Parathyroid adenoma (tissue), 2 donors: Measurements from ENCODE around the gene PPME1.

Source experiments
- H2AFZ ChIP-seq: fragments of 300-600 bp; sonication (generic); one replicate; pipeline ENCODE4 v1.7.0; 2017; ENCODE audit warnings: antibody characterized with exemption, mild to moderate bottlenecking
- H3K27ac ChIP-seq: fragments of 300-600 bp; sonication (generic); one replicate; pipeline ENCODE4 v1.7.0; 2017
- H3K27me3 ChIP-seq: fragments of 300-600 bp; sonication (generic); one replicate; pipeline ENCODE4 v1.7.0; 2017; ENCODE audit warnings: low read length; ENCODE audit not compliant: control insufficient read depth, insufficient read depth
- H3K36me3 ChIP-seq: fragments of 300-600 bp; sonication (generic); one replicate; pipeline ENCODE4 v1.7.0; 2017; ENCODE audit warnings: low read length; ENCODE audit not compliant: control insufficient read depth, insufficient read depth
- H3K4me1 ChIP-seq: fragments of 300-600 bp; sonication (generic); one replicate; pipeline ENCODE4 v1.7.0; 2017; ENCODE audit warnings: control low read depth
- H3K4me2 ChIP-seq: fragments of 300-600 bp; sonication (generic); one replicate; pipeline ENCODE4 v1.7.0; 2017; ENCODE audit warnings: low read length
- H3K4me3 ChIP-seq: fragments of 300-600 bp; sonication (generic); one replicate; pipeline ENCODE4 v1.7.0; 2017; ENCODE audit warnings: low read depth, low read length
- H3K79me2 ChIP-seq: fragments of 300-600 bp; sonication (generic); one replicate; pipeline ENCODE4 v1.7.0; 2017; ENCODE audit warnings: control low read depth
- H3K9ac ChIP-seq: fragments of 300-600 bp; sonication (generic); one replicate; pipeline ENCODE4 v1.7.0; 2017; ENCODE audit warnings: mild to moderate bottlenecking
- H3K9me3 ChIP-seq: fragments of 300-600 bp; sonication (generic); one replicate; pipeline ENCODE4 v1.7.0; 2017; ENCODE audit warnings: low read length; ENCODE audit not compliant: control insufficient read depth
- TF ChIP-seq, protein P1 (sequence below): fragments of 300-600 bp; sonication (generic); IDR thresholded peaks from one replicate; pipeline ENCODE4 v1.7.0; 2017; ENCODE audit warnings: antibody characterized with exemption, mild to moderate bottlenecking
- donor health status: primary hyperparathyroidism.

PPME1 gene

DNA sequence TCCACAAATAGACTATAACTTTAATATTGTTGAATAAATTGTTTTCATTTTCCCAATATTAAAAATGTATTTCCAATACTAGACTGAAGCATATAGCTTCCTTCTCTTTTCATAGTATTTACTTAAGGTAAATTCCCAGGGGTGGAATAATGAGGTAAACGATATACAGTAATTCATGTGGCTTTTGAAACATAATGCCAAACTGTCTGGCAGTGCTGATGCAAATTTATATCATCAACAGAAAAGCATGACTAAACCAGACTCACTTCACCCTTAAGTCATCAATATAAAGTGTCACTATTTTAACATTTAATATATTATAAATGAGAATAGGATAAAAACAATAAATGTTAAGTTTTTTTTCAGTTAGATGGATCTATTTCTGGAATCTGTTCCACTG is 13.9 kb upstream of the PPME1 start:
- no peak overlapping the region for H3K4me3 ChIP-seq
- H3K36me3 ChIP-seq = no peaks in the 10 kb centered on the region
- no peaks in the 10 kb centered on the region for H3K4me1 ChIP-seq

DNA sequence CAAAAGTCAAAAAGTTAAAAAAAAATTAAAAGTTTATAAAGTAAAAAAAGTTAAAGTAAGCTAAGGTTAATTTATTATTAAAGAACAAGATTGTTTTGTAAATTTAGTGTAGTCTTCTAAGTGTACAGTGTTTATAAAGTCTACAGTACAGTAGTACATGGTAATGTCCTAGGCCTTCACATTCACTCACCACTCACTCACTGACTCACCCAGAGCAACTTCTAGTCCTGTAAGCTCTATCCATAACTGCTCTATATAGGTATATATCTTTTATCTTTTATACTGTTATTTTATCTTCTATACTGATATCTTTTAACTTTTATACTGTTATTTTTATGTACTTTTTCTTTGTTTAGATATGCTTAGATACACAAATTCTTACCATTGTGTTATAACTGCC is 11.4 kb upstream of the PPME1 start:
- H3K79me2 ChIP-seq = peaks cover 2% of the 10 kb centered on the region
- H3K4me1 ChIP-seq = no peaks in the 10 kb centered on the region
- no peak overlapping the region for H2AFZ ChIP-seq
- H3K4me3 ChIP-seq = no peak overlapping the region
- H3K9ac ChIP-seq = no peak overlapping the region
- TF ChIP-seq, protein P1, sequence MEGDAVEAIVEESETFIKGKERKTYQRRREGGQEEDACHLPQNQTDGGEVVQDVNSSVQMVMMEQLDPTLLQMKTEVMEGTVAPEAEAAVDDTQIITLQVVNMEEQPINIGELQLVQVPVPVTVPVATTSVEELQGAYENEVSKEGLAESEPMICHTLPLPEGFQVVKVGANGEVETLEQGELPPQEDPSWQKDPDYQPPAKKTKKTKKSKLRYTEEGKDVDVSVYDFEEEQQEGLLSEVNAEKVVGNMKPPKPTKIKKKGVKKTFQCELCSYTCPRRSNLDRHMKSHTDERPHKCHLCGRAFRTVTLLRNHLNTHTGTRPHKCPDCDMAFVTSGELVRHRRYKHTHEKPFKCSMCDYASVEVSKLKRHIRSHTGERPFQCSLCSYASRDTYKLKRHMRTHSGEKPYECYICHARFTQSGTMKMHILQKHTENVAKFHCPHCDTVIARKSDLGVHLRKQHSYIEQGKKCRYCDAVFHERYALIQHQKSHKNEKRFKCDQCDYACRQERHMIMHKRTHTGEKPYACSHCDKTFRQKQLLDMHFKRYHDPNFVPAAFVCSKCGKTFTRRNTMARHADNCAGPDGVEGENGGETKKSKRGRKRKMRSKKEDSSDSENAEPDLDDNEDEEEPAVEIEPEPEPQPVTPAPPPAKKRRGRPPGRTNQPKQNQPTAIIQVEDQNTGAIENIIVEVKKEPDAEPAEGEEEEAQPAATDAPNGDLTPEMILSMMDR = no peak
- H3K36me3 ChIP-seq = no peaks in the 10 kb centered on the region
- no peaks in the 10 kb centered on the region for H3K27me3 ChIP-seq
- H3K9me3 ChIP-seq = no peaks in the 10 kb centered on the region
- H3K27ac ChIP-seq = no peak overlapping the region
- no peak overlapping the region for H3K4me2 ChIP-seq

More for the DNA sequence above, 13.9 kb upstream of the PPME1 start:
- TF ChIP-seq, protein P1 = no peak
- no peak overlapping the region for H2AFZ ChIP-seq
- peaks cover 2% of the 10 kb centered on the region for H3K79me2 ChIP-seq
- H3K27ac ChIP-seq = no peak overlapping the region
- no peaks in the 10 kb centered on the region for H3K9me3 ChIP-seq
- no peak overlapping the region for H3K9ac ChIP-seq
- no peak overlapping the region for H3K4me2 ChIP-seq
- H3K27me3 ChIP-seq = no peaks in the 10 kb centered on the region

DNA sequence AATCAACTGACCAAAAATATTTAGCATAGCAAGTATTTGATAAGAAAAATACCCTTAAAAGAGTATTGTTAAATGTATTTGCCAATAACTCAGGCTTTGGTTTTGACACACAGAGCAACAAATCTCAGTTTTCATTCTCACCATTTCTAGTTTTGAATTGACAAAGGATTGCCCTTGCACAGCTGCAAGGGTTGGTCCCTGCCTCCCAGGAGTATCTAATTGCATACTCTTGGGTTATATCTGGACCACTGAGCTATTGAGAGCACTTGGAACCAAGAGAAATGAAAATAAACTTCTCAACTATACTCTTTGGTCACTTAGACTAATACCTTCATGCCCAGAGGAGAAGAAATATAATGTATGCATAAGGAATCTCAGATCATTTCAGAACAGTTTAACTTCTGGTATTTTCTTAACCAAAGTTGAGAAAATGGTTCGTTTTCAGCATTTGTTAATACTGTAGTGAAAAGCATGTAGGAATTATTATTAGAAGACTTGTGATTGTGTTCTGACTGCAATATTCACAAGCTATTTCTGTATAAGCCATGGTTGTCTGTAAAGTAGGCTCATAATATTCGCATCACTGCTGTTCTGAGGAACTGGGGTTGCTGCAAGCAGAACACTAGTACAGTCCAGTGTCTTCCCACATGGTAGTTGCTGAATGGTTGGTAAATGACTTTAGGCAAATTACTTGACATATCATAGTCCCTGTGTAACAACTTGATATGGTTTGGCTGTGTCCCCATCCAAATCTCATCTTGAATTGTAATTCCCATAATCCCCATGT is 8.2 kb upstream of the PPME1 start:
- TF ChIP-seq, protein P1 = no peak
- no peaks in the 10 kb centered on the region for H3K36me3 ChIP-seq
- no peak overlapping the region for H3K9ac ChIP-seq
- no peaks in the 10 kb centered on the region for H3K27me3 ChIP-seq
- no peak overlapping the region for H3K4me2 ChIP-seq
- peaks cover 2% of the 10 kb centered on the region for H3K79me2 ChIP-seq
- H3K4me1 ChIP-seq = no peaks in the 10 kb centered on the region
- H2AFZ ChIP-seq = no peak overlapping the region
- no peak overlapping the region for H3K4me3 ChIP-seq
- no peak overlapping the region for H3K27ac ChIP-seq
- no peaks in the 10 kb centered on the region for H3K9me3 ChIP-seq

DNA sequence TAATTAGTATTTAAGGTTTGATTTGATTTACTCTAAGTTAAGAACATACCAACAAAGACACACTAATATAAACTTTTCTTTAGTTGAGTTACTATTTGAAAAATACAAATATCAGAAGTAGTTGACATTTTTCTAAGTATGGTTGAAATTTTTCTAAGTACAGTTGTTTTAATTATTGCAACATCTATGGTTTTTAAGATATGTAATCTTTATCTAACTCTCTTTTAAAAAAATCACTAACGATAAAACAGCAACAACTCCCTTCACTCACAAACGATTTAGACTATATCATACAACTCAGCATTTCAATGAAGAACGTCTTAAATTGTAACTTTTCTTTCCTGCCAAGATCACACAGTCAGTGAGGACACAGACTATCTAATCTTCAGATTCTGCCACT is 2.3 kb upstream of the PPME1 start:
- peaks cover 2% of the 10 kb centered on the region for H3K79me2 ChIP-seq
- H3K4me3 ChIP-seq = no peak overlapping the region
- H3K9ac ChIP-seq = no peak overlapping the region
- H2AFZ ChIP-seq = no peak overlapping the region
- H3K27ac ChIP-seq = no peak overlapping the region
- H3K4me1 ChIP-seq = peaks cover 3% of the 10 kb centered on the region
- H3K36me3 ChIP-seq = no peaks in the 10 kb centered on the region
- TF ChIP-seq, protein P1 = no peak
- H3K4me2 ChIP-seq = no peak overlapping the region
- no peaks in the 10 kb centered on the region for H3K27me3 ChIP-seq
- H3K9me3 ChIP-seq = no peaks in the 10 kb centered on the region
